Measurements from ENCODE around the gene PLEKHG4. TPM values are rescaled to one million over a fixed set of nuclear protein-coding genes. Genes with fewer than 3 reads are reported as not detected.

The PLEKHG4 gene
- total RNA-seq, 2 donors from 2014 or later = 30.4 to 46.9 TPM

DNA sequence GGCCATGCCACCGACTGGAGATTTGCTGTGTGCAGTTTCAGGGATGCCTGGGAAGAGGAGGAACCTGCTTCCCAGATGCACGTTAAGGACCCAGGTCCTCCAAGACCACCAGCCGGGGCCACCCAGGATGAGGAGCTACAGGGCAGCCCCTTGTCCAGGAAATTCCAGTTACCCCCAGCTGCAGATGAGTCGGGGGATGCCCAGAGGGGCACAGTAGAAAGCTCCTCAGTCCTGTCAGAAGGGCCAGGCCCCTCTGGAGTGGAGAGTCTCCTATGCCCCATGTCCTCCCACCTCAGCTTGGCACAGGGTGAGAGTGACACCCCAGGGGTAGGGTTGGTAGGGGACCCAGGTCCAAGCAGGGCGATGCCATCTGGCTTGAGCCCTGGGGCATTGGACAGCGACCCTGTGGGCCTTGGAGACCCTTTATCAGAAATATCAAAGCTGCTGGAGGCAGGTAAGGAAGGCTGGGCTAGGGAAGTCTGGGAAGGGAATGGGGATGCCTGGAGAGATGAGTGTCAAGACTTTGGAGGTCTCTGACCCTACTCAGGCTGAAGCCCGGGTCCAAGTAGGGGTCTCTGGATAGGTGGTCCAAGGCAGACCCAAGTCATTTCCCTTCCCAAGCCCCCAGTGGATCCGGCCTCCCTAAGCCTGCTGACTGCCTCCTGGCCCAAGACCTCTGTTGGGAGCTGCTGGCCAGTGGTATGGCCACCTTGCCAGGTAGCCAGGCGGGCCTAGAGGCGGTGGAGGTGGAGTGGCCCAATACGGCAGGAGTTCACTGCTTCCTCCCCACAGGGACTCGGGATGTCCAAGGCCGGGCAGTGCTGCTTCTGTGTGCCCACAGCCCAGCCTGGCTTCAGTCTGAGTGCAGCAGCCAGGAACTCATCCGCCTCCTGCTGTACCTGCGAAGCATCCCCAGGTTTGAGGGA, 1.0 kb downstream of the PLEKHG4 start:
- peaks cover 0 to 12% of the 10 kb centered on the region in 2 donors for H3K36me3 Mint-ChIP-seq (ENCODE audit: insufficient read depth in 2 of 2)
- ATAC-seq (replicated peaks in 1 of 2) (no peak), DNase-seq (no peak)
- H3K4me1 Mint-ChIP-seq (ENCODE audit: low read depth) = peaks cover 12% of the 10 kb centered on the region
- H3K27ac Mint-ChIP-seq = no peak overlapping the region
- no peaks in the 10 kb centered on the region for H3K27me3 Mint-ChIP-seq (ENCODE audit: low read depth)
- H3K4me3 Mint-ChIP-seq = peak overlapping the region; percentile 34 to 70
- H3K9me3 Mint-ChIP-seq = no peaks in the 10 kb centered on the region

DNA sequence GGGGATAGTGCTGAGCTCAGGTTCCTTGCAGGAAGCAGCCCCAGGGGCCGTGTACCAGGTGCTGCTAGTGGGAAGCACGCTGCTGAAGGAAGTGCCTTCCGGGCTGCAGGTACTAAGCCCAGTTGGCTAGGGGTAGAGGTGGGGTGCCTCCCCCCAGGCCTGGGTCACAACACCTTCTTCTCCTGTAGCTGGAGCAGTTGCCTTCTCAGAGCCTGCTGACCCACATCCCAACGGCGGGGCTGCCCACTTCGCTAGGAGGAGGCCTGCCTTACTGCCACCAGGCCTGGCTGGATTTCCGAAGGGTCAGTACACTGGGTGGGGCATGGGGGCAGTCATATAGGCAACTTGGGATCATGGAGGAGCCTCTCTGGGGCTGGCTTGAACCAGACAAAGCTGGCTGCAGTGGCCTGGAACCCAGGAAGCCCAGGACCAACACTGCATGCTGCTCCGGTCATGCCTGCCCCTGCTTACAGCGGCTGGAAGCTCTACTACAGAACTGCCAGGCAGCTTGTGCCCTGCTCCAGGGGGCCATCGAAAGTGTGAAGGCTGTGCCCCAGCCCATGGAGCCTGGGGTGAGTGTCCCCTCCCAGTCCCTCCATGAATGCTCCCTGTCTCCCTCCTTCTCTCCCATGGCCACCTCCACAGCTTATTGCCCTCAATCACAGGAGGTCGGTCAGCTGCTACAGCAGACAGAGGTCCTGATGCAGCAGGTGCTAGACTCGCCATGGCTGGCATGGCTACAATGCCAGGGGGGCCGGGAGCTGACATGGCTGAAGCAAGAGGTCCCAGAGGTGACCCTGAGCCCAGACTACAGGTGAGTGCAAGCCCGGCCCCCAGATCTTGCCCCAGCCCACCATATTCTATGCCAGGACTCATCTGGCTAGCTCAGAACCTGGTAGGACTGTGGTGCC, 2.5 kb downstream of the PLEKHG4 start:
- no peak overlapping the region for H3K27ac Mint-ChIP-seq
- ATAC-seq (replicated peaks in 1 of 2) (no peak), DNase-seq (no peak)
- no peak overlapping the region for H3K4me3 Mint-ChIP-seq
- peaks cover 11% of the 10 kb centered on the region for H3K4me1 Mint-ChIP-seq (ENCODE audit: low read depth)
- no peaks in the 10 kb centered on the region for H3K9me3 Mint-ChIP-seq
- no peaks in the 10 kb centered on the region for H3K27me3 Mint-ChIP-seq (ENCODE audit: low read depth)
- H3K36me3 Mint-ChIP-seq (ENCODE audit: insufficient read depth in 2 of 2) = peaks cover 0 to 7% of the 10 kb centered on the region in 2 donors

DNA sequence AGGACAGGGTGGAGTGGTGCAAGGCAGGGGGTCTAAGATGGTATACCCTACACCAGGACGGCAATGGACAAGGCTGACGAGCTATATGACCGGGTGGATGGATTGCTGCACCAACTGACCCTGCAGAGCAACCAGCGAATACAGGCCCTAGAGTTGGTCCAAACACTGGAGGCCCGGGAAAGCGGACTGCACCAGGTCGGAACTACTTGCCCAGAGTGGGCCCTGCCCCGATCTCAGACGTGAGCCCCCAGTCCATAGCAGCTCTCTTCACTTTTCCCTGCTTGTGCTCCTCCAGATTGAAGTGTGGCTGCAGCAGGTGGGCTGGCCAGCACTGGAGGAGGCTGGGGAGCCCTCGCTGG, 3.1 kb downstream of the PLEKHG4 start:
- no peak overlapping the region for H3K27ac Mint-ChIP-seq
- H3K9me3 Mint-ChIP-seq = no peaks in the 10 kb centered on the region
- ATAC-seq (replicated peaks in 1 of 2) (no peak), DNase-seq (no peak)
- H3K27me3 Mint-ChIP-seq (ENCODE audit: low read depth) = no peaks in the 10 kb centered on the region
- peaks cover 6% of the 10 kb centered on the region for H3K4me1 Mint-ChIP-seq (ENCODE audit: low read depth)
- H3K4me3 Mint-ChIP-seq = no peak overlapping the region
- H3K36me3 Mint-ChIP-seq (ENCODE audit: insufficient read depth in 2 of 2) = peaks cover 0 to 7% of the 10 kb centered on the region in 2 donors

DNA sequence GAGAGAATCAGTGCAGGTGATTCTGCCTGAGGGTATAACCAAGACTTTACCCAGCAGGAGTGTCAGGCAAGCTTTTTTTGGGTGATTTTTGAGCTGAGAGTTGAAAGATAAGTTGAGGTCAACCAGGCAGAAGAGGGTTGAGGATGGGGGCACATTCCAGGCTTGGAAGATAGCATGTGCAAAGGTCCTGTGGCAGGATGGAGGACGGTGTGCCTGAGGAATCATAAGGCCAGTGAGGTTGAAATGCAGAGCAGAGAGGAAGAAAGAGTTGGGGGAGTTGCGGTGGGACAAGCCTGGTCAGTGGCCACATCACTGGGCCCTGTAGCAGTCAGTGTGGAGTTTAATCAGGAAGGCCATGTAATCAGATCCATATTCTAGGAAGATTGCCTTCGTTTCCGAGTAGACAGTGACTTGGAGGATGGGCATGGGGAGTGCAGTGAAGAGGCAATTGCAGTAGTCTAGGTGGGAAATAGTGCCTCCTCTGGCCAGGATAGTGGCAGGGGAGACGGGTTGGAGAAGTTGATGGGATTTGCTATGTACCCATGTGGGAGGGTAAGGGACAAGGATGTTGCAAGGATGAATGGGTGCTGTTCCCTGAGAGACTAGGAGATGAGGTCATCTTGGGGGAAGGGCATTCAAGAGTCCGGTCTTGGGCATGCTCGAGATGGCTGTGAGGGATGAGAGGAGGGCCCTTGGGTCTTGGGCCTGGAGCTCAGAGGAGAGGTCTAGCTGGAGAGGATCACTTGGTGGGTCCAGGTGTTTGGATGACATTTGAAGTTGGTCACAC, 3.9 kb downstream of the PLEKHG4 start:
- H3K4me1 Mint-ChIP-seq (ENCODE audit: low read depth) = no peaks in the 10 kb centered on the region
- no peak overlapping the region for H3K4me3 Mint-ChIP-seq
- H3K36me3 Mint-ChIP-seq (ENCODE audit: insufficient read depth in 2 of 2) = peaks cover 0 to 7% of the 10 kb centered on the region in 2 donors
- H3K27me3 Mint-ChIP-seq (ENCODE audit: low read depth) = no peaks in the 10 kb centered on the region
- H3K9me3 Mint-ChIP-seq = no peaks in the 10 kb centered on the region
- no peak for DNase-seq
- ATAC-seq (replicated peaks in 1 of 2) = no peak
- no peak overlapping the region for H3K27ac Mint-ChIP-seq

DNA sequence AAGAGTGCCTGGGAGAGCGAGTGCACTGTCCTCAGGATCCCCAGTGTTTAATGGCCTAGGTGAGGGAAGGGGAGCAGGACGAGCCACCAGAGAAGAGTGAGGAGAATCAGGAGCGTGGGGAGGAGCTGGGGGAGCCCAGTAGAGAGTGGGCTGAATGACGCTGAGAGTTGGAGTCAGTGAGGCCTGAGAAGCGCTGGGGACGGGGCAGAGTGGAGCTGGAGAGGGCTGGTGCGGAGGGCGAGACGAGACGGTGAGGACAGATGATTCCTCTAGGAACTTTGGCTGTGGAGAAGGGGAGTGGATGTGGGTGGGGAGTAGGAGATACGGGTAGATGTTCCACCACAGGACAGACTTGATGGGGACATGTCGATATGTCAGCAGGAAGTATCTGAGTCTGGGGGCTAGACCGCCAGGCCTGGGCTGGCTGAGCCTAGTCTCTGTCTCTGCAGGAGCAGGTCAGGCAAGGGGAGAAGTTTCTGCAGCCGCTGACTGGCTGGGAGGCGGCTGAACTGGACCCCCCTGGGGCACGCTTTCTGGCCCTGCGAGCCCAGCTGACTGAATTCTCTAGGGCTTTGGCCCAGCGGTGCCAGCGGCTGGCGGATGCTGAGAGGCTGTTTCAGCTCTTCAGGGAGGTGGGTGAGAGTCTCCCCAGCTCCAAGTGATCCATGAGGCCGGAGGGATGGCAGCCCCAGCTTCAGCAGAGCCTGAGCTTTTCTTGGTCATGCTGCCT, 4.7 kb downstream of the PLEKHG4 start:
- no peak for DNase-seq
- Mint-ChIP-seq H3K4me1 (ENCODE audit: low read depth) (no peaks in the 10 kb centered on the region), H3K27me3 (ENCODE audit: low read depth) (no peaks in the 10 kb centered on the region), H3K36me3 (ENCODE audit: insufficient read depth in 2 of 2) (peaks cover 0 to 7% of the 10 kb centered on the region in 2 donors), H3K4me3 (no peak overlapping the region), H3K27ac (no peak overlapping the region), H3K9me3 (no peaks in the 10 kb centered on the region)
- ATAC-seq (replicated peaks in 1 of 2) = no peak

DNA sequence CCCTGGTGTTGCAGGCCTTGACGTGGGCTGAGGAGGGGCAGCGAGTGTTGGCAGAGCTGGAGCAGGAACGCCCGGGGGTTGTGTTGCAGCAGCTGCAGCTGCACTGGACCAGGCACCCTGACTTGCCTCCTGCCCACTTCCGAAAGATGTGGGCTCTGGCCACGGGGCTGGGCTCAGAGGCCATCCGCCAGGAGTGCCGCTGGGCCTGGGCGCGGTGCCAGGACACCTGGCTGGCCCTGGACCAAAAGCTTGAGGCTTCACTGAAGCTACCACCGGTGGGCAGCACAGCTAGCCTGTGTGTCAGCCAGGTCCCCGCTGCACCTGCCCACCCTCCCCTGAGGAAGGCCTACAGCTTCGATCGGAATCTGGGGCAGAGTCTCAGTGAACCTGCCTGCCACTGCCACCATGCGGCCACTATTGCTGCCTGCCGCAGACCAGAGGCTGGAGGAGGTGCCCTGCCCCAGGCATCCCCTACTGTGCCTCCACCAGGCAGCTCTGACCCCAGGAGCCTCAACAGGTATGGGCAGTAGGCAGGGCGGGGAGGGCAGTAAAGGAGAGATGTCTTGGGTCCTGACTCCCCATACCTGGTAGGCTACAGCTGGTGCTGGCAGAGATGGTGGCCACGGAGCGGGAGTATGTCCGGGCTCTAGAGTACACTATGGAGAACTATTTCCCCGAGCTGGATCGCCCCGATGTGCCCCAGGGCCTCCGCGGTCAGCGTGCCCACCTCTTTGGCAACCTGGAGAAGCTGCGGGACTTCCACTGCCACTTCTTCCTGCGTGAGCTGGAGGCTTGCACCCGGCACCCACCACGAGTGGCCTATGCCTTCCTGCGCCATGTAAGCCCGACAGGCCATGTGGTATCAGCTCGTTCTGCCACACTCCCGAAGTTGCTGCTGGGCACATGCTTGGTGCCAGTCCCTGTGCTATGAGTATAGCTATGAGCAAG, 5.6 kb downstream of the PLEKHG4 start:
- H3K4me1 Mint-ChIP-seq (ENCODE audit: low read depth) = peaks cover 8% of the 10 kb centered on the region
- H3K9me3 Mint-ChIP-seq = no peaks in the 10 kb centered on the region
- ATAC-seq (replicated peaks in 1 of 2) = no peak
- peaks cover 0 to 7% of the 10 kb centered on the region in 2 donors for H3K36me3 Mint-ChIP-seq (ENCODE audit: insufficient read depth in 2 of 2)
- H3K27ac Mint-ChIP-seq = no peak overlapping the region
- H3K4me3 Mint-ChIP-seq = no peak overlapping the region
- H3K27me3 Mint-ChIP-seq (ENCODE audit: low read depth) = no peaks in the 10 kb centered on the region
- DNase-seq = no peak

DNA sequence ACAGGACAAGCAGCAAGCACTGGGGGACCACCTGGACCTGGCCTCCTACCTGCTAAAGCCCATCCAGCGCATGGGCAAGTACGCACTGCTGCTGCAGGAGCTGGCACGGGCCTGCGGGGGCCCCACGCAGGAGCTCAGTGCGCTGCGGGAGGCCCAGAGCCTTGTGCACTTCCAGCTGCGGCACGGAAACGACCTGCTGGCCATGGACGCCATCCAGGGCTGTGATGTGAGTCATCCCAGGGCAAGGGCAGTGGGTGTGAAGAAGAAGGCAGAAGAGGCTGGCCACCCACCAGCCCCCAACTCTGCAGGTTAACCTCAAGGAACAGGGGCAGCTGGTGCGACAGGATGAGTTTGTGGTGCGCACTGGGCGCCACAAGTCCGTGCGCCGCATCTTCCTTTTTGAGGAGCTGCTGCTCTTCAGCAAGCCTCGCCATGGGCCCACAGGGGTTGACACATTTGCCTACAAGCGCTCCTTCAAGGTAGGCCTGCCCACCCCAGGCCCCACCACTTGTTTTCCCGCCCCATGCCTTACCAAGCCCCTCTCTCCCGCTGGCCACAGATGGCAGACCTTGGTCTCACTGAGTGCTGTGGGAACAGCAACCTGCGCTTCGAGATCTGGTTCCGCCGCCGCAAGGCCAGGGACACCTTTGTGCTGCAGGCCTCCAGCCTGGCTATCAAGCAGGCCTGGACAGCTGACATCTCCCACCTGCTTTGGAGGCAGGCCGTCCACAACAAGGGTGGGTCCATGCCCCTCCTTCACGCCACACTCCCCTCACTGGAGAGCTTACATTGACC, 7.3 kb downstream of the PLEKHG4 start:
- no peaks in the 10 kb centered on the region for H3K9me3 Mint-ChIP-seq
- no peak overlapping the region for H3K4me3 Mint-ChIP-seq
- no peak overlapping the region for H3K27ac Mint-ChIP-seq
- DNase-seq (no peak), ATAC-seq (replicated peaks in 1 of 2) (no peak)
- peaks cover 17% of the 10 kb centered on the region for H3K4me1 Mint-ChIP-seq (ENCODE audit: low read depth)
- no peaks in the 10 kb centered on the region for H3K27me3 Mint-ChIP-seq (ENCODE audit: low read depth)
- peaks cover 0 to 7% of the 10 kb centered on the region in 2 donors for H3K36me3 Mint-ChIP-seq (ENCODE audit: insufficient read depth in 2 of 2)

DNA sequence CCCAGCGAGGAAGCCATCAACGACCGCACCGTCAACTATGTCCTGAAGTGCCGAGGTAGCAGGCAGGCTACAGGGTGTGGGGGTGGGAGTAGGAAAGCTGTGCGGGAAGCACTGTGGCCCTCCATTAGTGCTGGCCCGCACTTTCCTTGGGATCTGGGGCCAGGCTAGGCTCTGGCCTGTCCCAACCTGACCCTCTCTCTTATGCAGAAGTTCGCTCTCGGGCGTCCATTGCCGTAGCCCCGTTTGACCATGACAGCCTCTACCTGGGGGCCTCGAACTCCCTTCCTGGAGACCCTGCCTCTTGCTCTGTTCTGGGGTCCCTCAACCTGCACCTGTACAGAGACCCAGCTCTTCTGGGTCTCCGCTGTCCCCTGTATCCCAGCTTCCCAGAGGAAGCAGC, 8.6 kb downstream of the PLEKHG4 start:
- Mint-ChIP-seq H3K4me3 (no peak overlapping the region), H3K27ac (no peak overlapping the region), H3K9me3 (no peaks in the 10 kb centered on the region), H3K36me3 (ENCODE audit: insufficient read depth in 2 of 2) (peaks cover 0 to 3% of the 10 kb centered on the region in 2 donors), H3K4me1 (ENCODE audit: low read depth) (peaks cover 17% of the 10 kb centered on the region), H3K27me3 (ENCODE audit: low read depth) (no peaks in the 10 kb centered on the region)
- DNase-seq = no peak
- no peak for ATAC-seq (replicated peaks in 1 of 2)

DNA sequence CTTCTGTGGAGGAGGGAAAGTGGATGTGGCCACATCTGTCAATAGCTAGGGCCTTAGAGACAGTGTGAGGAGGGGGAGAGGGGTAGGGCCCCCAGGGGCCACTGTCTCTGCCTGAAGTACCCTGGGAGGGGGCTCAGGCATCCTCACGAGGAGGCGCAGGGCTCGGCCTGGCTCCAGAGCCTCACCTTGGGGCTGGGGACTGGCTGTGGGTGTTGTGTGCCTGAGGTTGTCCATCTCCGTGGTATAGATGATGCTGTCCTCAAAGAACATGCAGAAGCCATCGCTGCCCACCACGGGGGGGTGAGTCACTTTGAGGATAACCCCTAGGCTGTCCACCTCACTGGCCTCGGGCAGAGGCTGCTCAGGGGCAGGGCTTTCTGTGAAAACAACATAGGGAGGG, 12.1 kb downstream of the PLEKHG4 start:
- Mint-ChIP-seq H3K9me3 (no peaks in the 10 kb centered on the region), H3K27me3 (ENCODE audit: low read depth) (no peaks in the 10 kb centered on the region), H3K27ac (no peak overlapping the region), H3K4me3 (no peak overlapping the region), H3K36me3 (ENCODE audit: insufficient read depth in 2 of 2) (peaks cover 0 to 2% of the 10 kb centered on the region in 2 donors), H3K4me1 (ENCODE audit: low read depth) (peaks cover 17% of the 10 kb centered on the region)
- ATAC-seq (replicated peaks in 1 of 2) = no peak
- no peak for DNase-seq

DNA sequence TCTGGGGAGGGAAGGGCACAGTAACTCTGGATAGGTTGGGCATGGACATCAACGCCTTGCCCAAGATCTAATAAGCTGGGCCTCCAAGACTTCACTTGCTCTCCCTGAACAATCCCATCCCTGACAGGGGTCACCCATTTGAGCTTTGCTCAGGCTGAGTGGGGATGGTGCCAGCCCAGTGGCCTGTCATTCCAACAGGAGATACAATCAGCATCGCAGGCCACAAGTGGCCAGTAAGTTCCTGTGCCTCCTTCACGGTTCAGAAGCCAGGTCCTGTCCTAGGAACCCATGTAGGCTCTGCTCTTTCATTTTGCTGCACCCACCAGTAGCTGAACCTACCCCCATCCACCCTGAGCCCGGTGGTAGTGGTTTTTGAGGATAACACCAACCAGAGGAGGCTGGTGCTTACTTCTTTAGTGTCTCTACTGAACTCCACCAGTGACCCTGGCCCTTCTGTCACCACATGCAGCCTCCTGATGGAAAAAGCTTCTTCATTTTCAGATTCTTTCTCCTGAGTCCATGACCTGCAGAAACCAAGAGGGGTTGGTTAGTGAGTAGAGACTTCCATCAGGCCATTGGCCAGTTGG, 14.9 kb downstream of the PLEKHG4 start:
- Mint-ChIP-seq H3K27me3 (ENCODE audit: low read depth) (no peaks in the 10 kb centered on the region), H3K27ac (no peak overlapping the region), H3K4me3 (no peak overlapping the region), H3K9me3 (no peaks in the 10 kb centered on the region), H3K4me1 (ENCODE audit: low read depth) (peaks cover 16% of the 10 kb centered on the region), H3K36me3 (ENCODE audit: insufficient read depth in 2 of 2) (peaks cover 0 to 2% of the 10 kb centered on the region in 2 donors)
- DNase-seq (no peak), ATAC-seq (replicated peaks in 1 of 2) (no peak)

DNA sequence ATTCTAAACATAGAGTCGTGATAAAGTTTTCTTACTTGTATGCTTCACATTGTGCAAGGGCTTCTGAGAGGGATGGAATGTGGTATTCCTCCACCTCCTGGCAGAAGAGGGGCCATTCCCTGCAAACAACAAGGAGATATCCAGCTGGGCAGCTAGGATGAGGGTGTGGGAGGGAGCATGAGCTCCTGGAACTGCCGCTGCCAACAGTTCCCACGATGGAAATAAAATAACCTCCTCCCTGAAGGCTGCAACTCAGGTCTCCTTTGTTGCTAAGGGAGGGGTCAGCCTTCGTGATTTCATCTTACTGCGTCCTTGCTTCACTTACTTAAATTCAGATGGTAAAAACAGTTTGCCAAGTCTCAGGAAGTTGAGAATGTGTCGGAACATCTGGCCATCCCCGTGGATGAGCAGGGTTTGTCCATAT, 15.6 kb downstream of the PLEKHG4 start:
- H3K27ac Mint-ChIP-seq = no peak overlapping the region
- ATAC-seq (replicated peaks in 1 of 2) (no peak), DNase-seq (no peak)
- no peaks in the 10 kb centered on the region for H3K9me3 Mint-ChIP-seq
- peaks cover 9% of the 10 kb centered on the region for H3K4me1 Mint-ChIP-seq (ENCODE audit: low read depth)
- peaks cover 0 to 2% of the 10 kb centered on the region in 2 donors for H3K36me3 Mint-ChIP-seq (ENCODE audit: insufficient read depth in 2 of 2)
- no peaks in the 10 kb centered on the region for H3K27me3 Mint-ChIP-seq (ENCODE audit: low read depth)
- no peak overlapping the region for H3K4me3 Mint-ChIP-seq
